H9 (cell line): ENCODE data around the gene TMSB15B. TPM values are rescaled to one million over a fixed set of nuclear protein-coding genes. Genes with fewer than 3 reads are reported as not detected.

Experiments
- DNase-seq: peaks from one replicate; pipeline ENCODE4 v3.0.0-alpha.2; 2017
- H2AFZ ChIP-seq: one replicate; pipeline ENCODE4 v1.6.1; 2013; ENCODE audit warnings: mild to moderate bottlenecking, low read length, control low read depth, moderate library complexity
- H2AK5ac ChIP-seq: 2 replicates; pipeline ENCODE4 v1.6.1; 2013; ENCODE audit warnings: low read length, control low read depth, mixed read lengths; ENCODE audit not compliant: insufficient read length
- H2BK120ac ChIP-seq: one replicate; pipeline ENCODE4 v1.6.1; 2013; ENCODE audit warnings: low read depth, mild to moderate bottlenecking, low read length, control low read depth, inconsistent platforms; ENCODE audit not compliant: poor library complexity, severe bottlenecking
- H2BK12ac ChIP-seq: 2 replicates; pipeline ENCODE4 v1.6.1; 2013; ENCODE audit warnings: low read length, control low read depth, mixed read lengths, low read depth; ENCODE audit not compliant: insufficient read length
- H2BK15ac ChIP-seq: 2 replicates; pipeline ENCODE4 v1.6.1; 2013; ENCODE audit warnings: low read depth, low read length, control low read depth
- H2BK20ac ChIP-seq: one replicate; pipeline ENCODE4 v1.6.1; 2013; ENCODE audit warnings: low read depth, mild to moderate bottlenecking, low read length, control low read depth, inconsistent platforms; ENCODE audit not compliant: poor library complexity, severe bottlenecking
- H2BK5ac ChIP-seq: 2 replicates; pipeline ENCODE4 v1.6.1; 2013; ENCODE audit warnings: low read length, control low read depth, mixed read lengths; ENCODE audit not compliant: insufficient read length
- H3K14ac ChIP-seq: 2 replicates; pipeline ENCODE4 v1.6.1; 2013; ENCODE audit warnings: low read length, control low read depth; ENCODE audit not compliant: insufficient read depth
- H3K18ac ChIP-seq: 2 replicates; pipeline ENCODE4 v1.6.1; 2013; ENCODE audit warnings: low read depth, mild to moderate bottlenecking, mixed read lengths, low read length, control low read depth; ENCODE audit not compliant: insufficient read length
- H3K23ac ChIP-seq: 2 replicates; pipeline ENCODE4 v1.6.1; 2013; ENCODE audit warnings: low read length, control low read depth, mixed read lengths, low read depth; ENCODE audit not compliant: insufficient read length
- H3K23me2 ChIP-seq: 2 replicates; pipeline ENCODE4 v1.6.1; 2013; ENCODE audit warnings: low read depth, mild to moderate bottlenecking, mixed read lengths, low read length, control low read depth; ENCODE audit not compliant: insufficient read length, poor library complexity, severe bottlenecking
- H3K27ac ChIP-seq: 2 replicates; pipeline ENCODE4 v1.5.1; 2013; ENCODE audit warnings: low read length, control low read depth, mixed read lengths, low read depth; ENCODE audit not compliant: insufficient read length
- H3K27me3 ChIP-seq: 2 replicates; pipeline ENCODE4 v1.6.1; 2013; ENCODE audit warnings: low read length, control low read depth, inconsistent platforms; ENCODE audit not compliant: insufficient read depth
- H3K4ac ChIP-seq: 2 replicates; pipeline ENCODE4 v1.6.1; 2013; ENCODE audit warnings: low read depth, mild to moderate bottlenecking, control low read depth, inconsistent platforms, low read length, moderate library complexity
- H3K4me1 ChIP-seq: 2 replicates; pipeline ENCODE4 v1.6.1; 2013; ENCODE audit warnings: low read length, control low read depth, inconsistent platforms; ENCODE audit not compliant: insufficient read depth
- H3K4me2 ChIP-seq: 2 replicates; pipeline ENCODE4 v1.6.1; 2013; ENCODE audit warnings: low read length, control low read depth, mixed read lengths; ENCODE audit not compliant: insufficient read length, insufficient read depth
- H3K56ac ChIP-seq: 2 replicates; pipeline ENCODE4 v1.6.1; 2013; ENCODE audit warnings: low read depth, mild to moderate bottlenecking, mixed read lengths, low read length, control low read depth; ENCODE audit not compliant: insufficient read length
- H3K79me1 ChIP-seq: 2 replicates; pipeline ENCODE4 v1.6.1; 2013; ENCODE audit warnings: low read depth, mild to moderate bottlenecking, moderate library complexity, low read length, control low read depth, inconsistent platforms; ENCODE audit not compliant: insufficient read depth, poor library complexity, severe bottlenecking
- H3K79me2 ChIP-seq: 2 replicates; pipeline ENCODE4 v1.6.1; 2013; ENCODE audit warnings: low read length, control low read depth, inconsistent platforms; ENCODE audit not compliant: insufficient read depth
- H3K9ac ChIP-seq: 2 replicates; pipeline ENCODE4 v1.6.1; 2013; ENCODE audit warnings: low read length, control low read depth, mixed read lengths; ENCODE audit not compliant: insufficient read length; ENCODE audit errors: extremely low read depth
- H3K9me3 ChIP-seq: one replicate; pipeline ENCODE4 v1.6.1; 2013; ENCODE audit warnings: low read depth, low read length, inconsistent platforms; ENCODE audit not compliant: control insufficient read depth
- H3T11ph ChIP-seq: one replicate; pipeline ENCODE4 v1.6.1; 2013; ENCODE audit warnings: mild to moderate bottlenecking, low read length, control low read depth, inconsistent platforms
- H4K20me1 ChIP-seq: one replicate; pipeline ENCODE4 v1.6.1; 2013; ENCODE audit not compliant: control insufficient read depth, insufficient read length, insufficient read depth
- H4K5ac ChIP-seq: 2 replicates; pipeline ENCODE4 v1.6.1; 2013; ENCODE audit warnings: low read depth, mild to moderate bottlenecking, mixed read lengths, low read length, control low read depth; ENCODE audit not compliant: insufficient read length
- H4K8ac ChIP-seq: replicated peaks from 2 replicates; pipeline ENCODE4 v1.6.1; 2013; ENCODE audit warnings: low read length, control low read depth, mixed read lengths, low read depth; ENCODE audit not compliant: insufficient read length
- H4K91ac ChIP-seq: 2 replicates; pipeline ENCODE4 v1.6.1; 2013; ENCODE audit warnings: low read depth, mild to moderate bottlenecking, moderate library complexity, mixed read lengths, low read length, control low read depth; ENCODE audit not compliant: insufficient read length
- H3K27ac Mint-ChIP-seq, 3 experiments: 2 replicates in 2 of 3; 3 replicates in 1 of 3; pipeline ENCODE4 v1.8.0; 2020 to 2021; ENCODE audit warnings: mixed read lengths in 3 of 3, mild to moderate bottlenecking in 1 of 3, moderate library complexity in 1 of 3
- H3K27me3 Mint-ChIP-seq: 2 replicates; pipeline ENCODE4 v1.8.0; 2021; ENCODE audit warnings: low read depth, mild to moderate bottlenecking, moderate library complexity, mixed read lengths
- H3K36me3 Mint-ChIP-seq, 3 experiments: 2 replicates in 2 of 3; 3 replicates in 1 of 3; pipeline ENCODE4 v1.8.0; 2020 to 2021; ENCODE audit warnings: low read depth in 3 of 3, mixed read lengths in 3 of 3; ENCODE audit not compliant: insufficient read depth in 1 of 3
- H3K4me1 Mint-ChIP-seq, 2 experiments: 2 replicates each; pipeline ENCODE4 v1.8.0; 2020; ENCODE audit warnings: mixed read lengths in 2 of 2
- H3K4me3 Mint-ChIP-seq, 2 experiments: 2 replicates in 1 of 2; 3 replicates in 1 of 2; pipeline ENCODE4 v1.8.0; 2020 to 2021; ENCODE audit warnings: mild to moderate bottlenecking in 2 of 2, mixed read lengths in 2 of 2, moderate library complexity in 1 of 2
- H3K9me3 Mint-ChIP-seq, 2 experiments: 2 replicates in 1 of 2; 3 replicates in 1 of 2; pipeline ENCODE4 v1.8.0; 2020; ENCODE audit warnings: mild to moderate bottlenecking in 2 of 2, mixed read lengths in 2 of 2, moderate library complexity in 1 of 2
- CTCF ChIP-seq: fragments of 200-600 bp; sonication (generic); conservative IDR thresholded peaks from 3 replicates; pipeline ENCODE4 v1.8.0; 2021; ENCODE audit warnings: antibody characterized with exemption, mild to moderate bottlenecking
- WGBS: extraction: QIAGEN DNeasy Blood & Tissue Kit; methylation state at CpG from one replicate; pipeline ENCODE4 v1.1.7; 2013; ENCODE audit warnings: missing lambda C conversion rate, low lambda C conversion rate, mixed read lengths; ENCODE audit not compliant: insufficient read length; ENCODE audit errors: extremely low coverage; 5-methylcytosine and 5-hydroxymethylcytosine counted together
- total RNA-seq: library from RNA; stranded (reverse); gene quantifications from 2 replicates; pipeline ENCODE4 v1.2.1, GENCODE V29; 2021

Gene TMSB15B
- total RNA-seq, 1 experiment from 2014 or later = 9.6 TPM

GRCh38 chrX:103949506-103949905 lies 12.9 kb upstream of the TMSB15B start:
- no CpG with 5 or more reads among the region's 1 CpG for WGBS
- no peak overlapping the region for H3K27ac Mint-ChIP-seq

More at GRCh38 chrX:103949506-103949905, 12.9 kb upstream of the TMSB15B start:
- Histone ChIP-seq H3K4me2 (no peak overlapping the region), H3K79me2 (no peaks in the 10 kb centered on the region), H4K5ac (no peak overlapping the region), H2BK12ac (no peak overlapping the region), H2BK15ac (no peak overlapping the region), H3K56ac (no peak overlapping the region), H3K4me1 (no peaks in the 10 kb centered on the region), H3K23ac (no peak overlapping the region), H3K14ac (no peak overlapping the region), H4K8ac (no peak overlapping the region), H3T11ph (no peak overlapping the region), H3K23me2 (no peaks in the 10 kb centered on the region), H3K18ac (no peak overlapping the region), H2BK5ac (no peak overlapping the region), H3K27ac (no peak overlapping the region), H2AFZ (no peak overlapping the region), H4K91ac (no peak overlapping the region), H3K27me3 (no peaks in the 10 kb centered on the region), H4K20me1 (no peaks in the 10 kb centered on the region), H3K79me1 (no peaks in the 10 kb centered on the region), H2AK5ac (no peak overlapping the region), H2BK20ac (no peak overlapping the region), H3K9me3 (peaks cover 9% of the 10 kb centered on the region), H2BK120ac (no peak overlapping the region), H3K4ac (no peak overlapping the region), H3K9ac (no peak overlapping the region)
- Mint-ChIP-seq H3K27me3 (peaks cover 2% of the 10 kb centered on the region; the same call in 1 of the 2 replicates), H3K9me3 (peaks cover 0 to 12% of the 10 kb centered on the region in 2 experiments; a peak in 2 of 5 replicates), H3K4me1 (no peaks in the 10 kb centered on the region), H3K4me3 (no peak overlapping the region), H3K36me3 (no peaks in the 10 kb centered on the region; a peak in 1 of 7 replicates)
- no peak for TF ChIP-seq CTCF
- DNase-seq = no peak
